ENCODE results near the gene IGFBP7. TPM values are rescaled to one million over a fixed set of nuclear protein-coding genes. Genes with fewer than 3 reads are reported as not detected.

The IGFBP7 gene
- total RNA-seq, 1 donor from 2014 or later = 3,484 TPM

- TF ChIP-seq, protein P1, sequence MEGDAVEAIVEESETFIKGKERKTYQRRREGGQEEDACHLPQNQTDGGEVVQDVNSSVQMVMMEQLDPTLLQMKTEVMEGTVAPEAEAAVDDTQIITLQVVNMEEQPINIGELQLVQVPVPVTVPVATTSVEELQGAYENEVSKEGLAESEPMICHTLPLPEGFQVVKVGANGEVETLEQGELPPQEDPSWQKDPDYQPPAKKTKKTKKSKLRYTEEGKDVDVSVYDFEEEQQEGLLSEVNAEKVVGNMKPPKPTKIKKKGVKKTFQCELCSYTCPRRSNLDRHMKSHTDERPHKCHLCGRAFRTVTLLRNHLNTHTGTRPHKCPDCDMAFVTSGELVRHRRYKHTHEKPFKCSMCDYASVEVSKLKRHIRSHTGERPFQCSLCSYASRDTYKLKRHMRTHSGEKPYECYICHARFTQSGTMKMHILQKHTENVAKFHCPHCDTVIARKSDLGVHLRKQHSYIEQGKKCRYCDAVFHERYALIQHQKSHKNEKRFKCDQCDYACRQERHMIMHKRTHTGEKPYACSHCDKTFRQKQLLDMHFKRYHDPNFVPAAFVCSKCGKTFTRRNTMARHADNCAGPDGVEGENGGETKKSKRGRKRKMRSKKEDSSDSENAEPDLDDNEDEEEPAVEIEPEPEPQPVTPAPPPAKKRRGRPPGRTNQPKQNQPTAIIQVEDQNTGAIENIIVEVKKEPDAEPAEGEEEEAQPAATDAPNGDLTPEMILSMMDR (IDR thresholded peaks at IDR 0.05) = no peak
- Mint-ChIP-seq H3K4me1 (ENCODE audit: unreplicated experiment) (peaks cover 76% of the 10 kb centered on the region), H3K27me3 (ENCODE audit: unreplicated experiment) (no peaks in the 10 kb centered on the region), H3K9me3 (ENCODE audit: unreplicated experiment) (no peaks in the 10 kb centered on the region), H3K27ac (ENCODE audit: unreplicated experiment) (peak overlapping the region; percentile 99), H3K4me3 (ENCODE audit: unreplicated experiment) (peak overlapping the region; percentile 95), H3K36me3 (ENCODE audit: unreplicated experiment) (peaks cover 65% of the 10 kb centered on the region)
- no peak for DNase-seq (ENCODE audit: extremely low spot score, unreplicated experiment)
Observed at GRCh38 chr4:57104706-57105560, 5.3 kb downstream of the IGFBP7 start.

DNA sequence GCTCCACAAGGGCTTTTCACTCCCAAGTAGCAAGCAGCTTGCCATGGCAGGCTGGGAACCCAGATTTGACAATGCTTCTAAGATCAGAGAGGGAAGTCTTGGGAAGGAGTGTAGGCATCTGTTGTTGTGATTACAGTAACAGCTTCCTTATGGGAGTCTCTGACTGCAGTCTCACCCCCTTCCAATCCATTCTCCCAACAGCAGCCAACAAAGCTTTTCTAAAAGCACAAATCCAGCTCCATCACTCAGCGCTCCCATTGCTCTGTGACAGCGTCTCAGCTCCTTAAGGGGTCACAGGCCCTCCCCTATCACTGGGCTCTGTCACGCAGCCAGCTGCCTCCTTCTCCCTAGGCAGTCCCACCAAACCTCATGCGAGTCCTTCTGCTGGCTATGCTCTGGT, 7.1 kb downstream of the IGFBP7 start:
- no peak for DNase-seq (ENCODE audit: extremely low spot score, unreplicated experiment)
- H3K9me3 Mint-ChIP-seq (ENCODE audit: unreplicated experiment) = no peaks in the 10 kb centered on the region
- peak overlapping the region; percentile 95 for H3K27ac Mint-ChIP-seq (ENCODE audit: unreplicated experiment)
- TF ChIP-seq, protein P1 (IDR thresholded peaks at IDR 0.05) = no peak
- peaks cover 95% of the 10 kb centered on the region for H3K4me1 Mint-ChIP-seq (ENCODE audit: unreplicated experiment)
- H3K36me3 Mint-ChIP-seq (ENCODE audit: unreplicated experiment) = peaks cover 62% of the 10 kb centered on the region
- peak overlapping the region; percentile 62 for H3K4me3 Mint-ChIP-seq (ENCODE audit: unreplicated experiment)
- no peaks in the 10 kb centered on the region for H3K27me3 Mint-ChIP-seq (ENCODE audit: unreplicated experiment)

- Mint-ChIP-seq H3K36me3 (ENCODE audit: unreplicated experiment) (peaks cover 60% of the 10 kb centered on the region), H3K27me3 (ENCODE audit: unreplicated experiment) (no peaks in the 10 kb centered on the region), H3K4me3 (ENCODE audit: unreplicated experiment) (peak overlapping the region; percentile 62), H3K27ac (ENCODE audit: unreplicated experiment) (peak overlapping the region; percentile 95), H3K9me3 (ENCODE audit: unreplicated experiment) (no peaks in the 10 kb centered on the region), H3K4me1 (ENCODE audit: unreplicated experiment) (peaks cover 98% of the 10 kb centered on the region)
- TF ChIP-seq, protein P1 (IDR thresholded peaks at IDR 0.05) = no peak
- no peak for DNase-seq (ENCODE audit: extremely low spot score, unreplicated experiment)
Observed at GRCh38 chr4:57102050-57102624, 8.0 kb downstream of the IGFBP7 start.

DNA sequence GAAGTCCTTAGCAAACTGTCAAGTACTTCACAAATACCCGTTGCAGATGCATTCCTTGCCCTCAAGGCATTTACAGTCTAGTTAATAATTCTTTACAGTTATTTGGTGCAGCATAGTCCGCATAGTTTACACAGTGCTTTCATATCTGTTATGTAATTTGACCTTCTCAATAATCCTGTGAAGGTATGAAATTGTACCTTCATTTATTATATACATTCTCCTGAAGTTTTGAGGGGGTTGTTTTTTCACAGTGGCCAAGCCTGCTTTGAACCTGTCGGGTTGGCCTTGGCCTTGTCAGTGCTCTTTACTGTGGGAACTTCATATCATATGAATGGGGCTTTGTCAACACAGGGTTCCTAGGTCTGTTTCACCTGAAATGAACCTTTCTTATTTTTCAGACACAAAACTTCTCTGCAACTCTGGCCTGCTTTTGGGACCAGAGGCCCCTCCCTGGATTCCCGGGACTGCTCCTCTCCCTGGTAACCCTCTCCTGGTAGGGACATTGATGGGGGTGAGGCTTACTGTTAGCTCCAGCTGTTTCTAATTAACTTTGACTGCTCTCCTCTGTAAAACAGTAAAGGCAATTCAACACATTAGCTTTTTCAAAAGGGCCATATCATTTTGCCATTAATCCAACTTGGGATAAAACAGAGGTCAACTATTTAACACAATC, 9.1 kb downstream of the IGFBP7 start:
- peak overlapping the region; percentile 95 for H3K27ac Mint-ChIP-seq (ENCODE audit: unreplicated experiment)
- no peaks in the 10 kb centered on the region for H3K27me3 Mint-ChIP-seq (ENCODE audit: unreplicated experiment)
- peaks cover 98% of the 10 kb centered on the region for H3K4me1 Mint-ChIP-seq (ENCODE audit: unreplicated experiment)
- TF ChIP-seq, protein P1 (IDR thresholded peaks at IDR 0.05) = no peak
- H3K4me3 Mint-ChIP-seq (ENCODE audit: unreplicated experiment) = peak overlapping the region; percentile 62
- H3K36me3 Mint-ChIP-seq (ENCODE audit: unreplicated experiment) = peaks cover 57% of the 10 kb centered on the region
- no peaks in the 10 kb centered on the region for H3K9me3 Mint-ChIP-seq (ENCODE audit: unreplicated experiment)
- DNase-seq (ENCODE audit: extremely low spot score, unreplicated experiment) = no peak

DNA sequence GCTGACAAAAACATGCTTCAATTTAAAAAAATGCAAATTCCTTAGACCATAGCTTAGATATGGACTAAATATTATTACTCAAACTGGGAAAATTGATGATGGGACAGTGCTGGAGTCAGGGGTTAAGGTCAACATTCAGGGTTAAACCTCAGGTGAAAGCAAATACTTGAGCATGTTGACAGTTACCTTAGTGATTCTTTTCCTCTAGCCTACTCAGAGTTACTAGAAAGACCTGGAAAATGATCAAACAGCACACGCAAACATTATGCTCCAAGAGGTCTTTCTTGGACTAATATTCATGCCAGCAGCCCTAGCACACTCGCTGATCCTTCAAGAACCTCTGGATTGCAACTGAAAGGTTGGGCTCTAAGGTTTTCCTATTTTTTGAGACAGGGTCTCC, 10.8 kb downstream of the IGFBP7 start:
- no peaks in the 10 kb centered on the region for H3K9me3 Mint-ChIP-seq (ENCODE audit: unreplicated experiment)
- H3K4me3 Mint-ChIP-seq (ENCODE audit: unreplicated experiment) = no peak overlapping the region
- peaks cover 52% of the 10 kb centered on the region for H3K36me3 Mint-ChIP-seq (ENCODE audit: unreplicated experiment)
- no peaks in the 10 kb centered on the region for H3K27me3 Mint-ChIP-seq (ENCODE audit: unreplicated experiment)
- H3K27ac Mint-ChIP-seq (ENCODE audit: unreplicated experiment) = peak overlapping the region; percentile 95
- peaks cover 98% of the 10 kb centered on the region for H3K4me1 Mint-ChIP-seq (ENCODE audit: unreplicated experiment)
- TF ChIP-seq, protein P1 (IDR thresholded peaks at IDR 0.05) = no peak
- DNase-seq (ENCODE audit: extremely low spot score, unreplicated experiment) = no peak

All from osteocyte (in vitro differentiated cells).